DND-41 (cell line): Measurements from ENCODE around the gene BLOC1S2.

Experiments
- EZH2 ChIP-seq: IDR thresholded peaks from 3 replicates; pipeline ENCODE4 v1.6.1; 2012; ENCODE audit warnings: borderline replicate concordance, low read depth, mild to moderate bottlenecking, moderate library complexity, low read length, inconsistent platforms; ENCODE audit not compliant: severe bottlenecking
- TF ChIP-seq, protein P1 (sequence below): IDR thresholded peaks from 2 replicates; pipeline ENCODE4 v1.5.1; 2012; ENCODE audit warnings: borderline replicate concordance, low read length, moderate library complexity, mild to moderate bottlenecking; ENCODE audit not compliant: poor library complexity, severe bottlenecking; ENCODE audit errors: extremely low read depth

DNA sequence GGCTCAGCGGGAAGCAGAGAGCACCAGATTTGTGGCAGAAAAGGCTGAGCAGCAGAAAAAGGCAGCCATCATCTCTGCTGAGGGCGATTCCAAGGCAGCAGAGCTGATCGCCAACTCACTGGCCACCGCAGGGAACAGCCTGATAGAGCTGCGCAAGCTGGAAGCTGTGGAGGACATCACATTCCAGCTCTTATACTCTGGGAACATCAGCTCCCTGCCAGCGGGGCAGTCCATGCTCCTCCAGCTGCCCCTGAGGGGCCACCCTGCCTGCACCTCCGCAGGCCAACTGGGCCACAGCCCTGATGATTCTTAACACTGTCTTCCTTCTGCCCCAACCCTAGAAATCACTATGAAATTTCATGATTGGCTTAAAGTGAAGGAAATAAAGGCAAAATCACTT, 37.7 kb downstream of the BLOC1S2 start:
- TF ChIP-seq EZH2, result no peak
- TF ChIP-seq, protein P1, sequence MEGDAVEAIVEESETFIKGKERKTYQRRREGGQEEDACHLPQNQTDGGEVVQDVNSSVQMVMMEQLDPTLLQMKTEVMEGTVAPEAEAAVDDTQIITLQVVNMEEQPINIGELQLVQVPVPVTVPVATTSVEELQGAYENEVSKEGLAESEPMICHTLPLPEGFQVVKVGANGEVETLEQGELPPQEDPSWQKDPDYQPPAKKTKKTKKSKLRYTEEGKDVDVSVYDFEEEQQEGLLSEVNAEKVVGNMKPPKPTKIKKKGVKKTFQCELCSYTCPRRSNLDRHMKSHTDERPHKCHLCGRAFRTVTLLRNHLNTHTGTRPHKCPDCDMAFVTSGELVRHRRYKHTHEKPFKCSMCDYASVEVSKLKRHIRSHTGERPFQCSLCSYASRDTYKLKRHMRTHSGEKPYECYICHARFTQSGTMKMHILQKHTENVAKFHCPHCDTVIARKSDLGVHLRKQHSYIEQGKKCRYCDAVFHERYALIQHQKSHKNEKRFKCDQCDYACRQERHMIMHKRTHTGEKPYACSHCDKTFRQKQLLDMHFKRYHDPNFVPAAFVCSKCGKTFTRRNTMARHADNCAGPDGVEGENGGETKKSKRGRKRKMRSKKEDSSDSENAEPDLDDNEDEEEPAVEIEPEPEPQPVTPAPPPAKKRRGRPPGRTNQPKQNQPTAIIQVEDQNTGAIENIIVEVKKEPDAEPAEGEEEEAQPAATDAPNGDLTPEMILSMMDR, result no peak
